HL-60 (cell line): ENCODE data around the gene MEF2B.
"Not testable (repeated sequence)": the region's sequence is repeated elsewhere in the genome, so short reads cannot be mapped to it uniquely, and the experiment has no call there.

Source experiments
- POLR2AphosphoS5 ChIP-seq: IDR thresholded peaks from 2 replicates; pipeline ENCODE4 v1.6.1; 2012; ENCODE audit warnings: low read depth
- SPI1 ChIP-seq: IDR thresholded peaks from 2 replicates; pipeline ENCODE4 v1.6.1; 2012; ENCODE audit warnings: low read depth, mild to moderate bottlenecking, borderline replicate concordance
- TF ChIP-seq, protein P1 (sequence below): IDR thresholded peaks from one replicate; pipeline ENCODE4 v1.5.1; 2011; ENCODE audit warnings: low read length, control low read depth, inconsistent platforms; ENCODE audit not compliant: insufficient read depth
- TF ChIP-seq, protein P2 (sequence below): IDR thresholded peaks from 2 replicates; pipeline ENCODE4 v1.6.1; 2012; ENCODE audit warnings: low read depth; ENCODE audit not compliant: insufficient replicate concordance

DNA sequence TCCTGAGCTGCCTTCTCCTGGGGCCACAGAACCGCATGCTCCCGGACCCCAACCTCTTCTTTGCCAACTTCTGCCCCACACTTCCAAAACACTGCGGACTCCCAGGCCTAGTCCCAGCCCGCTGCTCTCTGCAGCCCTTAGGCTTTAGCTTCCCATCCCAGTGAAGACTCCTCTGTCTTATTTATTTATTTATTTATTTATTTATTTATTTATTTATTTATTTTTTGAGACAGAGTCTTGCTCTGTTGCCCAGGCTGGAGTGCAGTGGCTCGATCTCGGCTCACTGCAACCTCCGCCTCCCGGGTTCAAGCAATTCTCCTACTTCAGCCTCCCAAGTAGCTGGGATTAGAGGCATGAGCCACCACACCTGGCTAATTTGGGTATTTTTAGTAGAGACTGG, 21.6 kb downstream of the MEF2B start:
- TF ChIP-seq, protein P1, sequence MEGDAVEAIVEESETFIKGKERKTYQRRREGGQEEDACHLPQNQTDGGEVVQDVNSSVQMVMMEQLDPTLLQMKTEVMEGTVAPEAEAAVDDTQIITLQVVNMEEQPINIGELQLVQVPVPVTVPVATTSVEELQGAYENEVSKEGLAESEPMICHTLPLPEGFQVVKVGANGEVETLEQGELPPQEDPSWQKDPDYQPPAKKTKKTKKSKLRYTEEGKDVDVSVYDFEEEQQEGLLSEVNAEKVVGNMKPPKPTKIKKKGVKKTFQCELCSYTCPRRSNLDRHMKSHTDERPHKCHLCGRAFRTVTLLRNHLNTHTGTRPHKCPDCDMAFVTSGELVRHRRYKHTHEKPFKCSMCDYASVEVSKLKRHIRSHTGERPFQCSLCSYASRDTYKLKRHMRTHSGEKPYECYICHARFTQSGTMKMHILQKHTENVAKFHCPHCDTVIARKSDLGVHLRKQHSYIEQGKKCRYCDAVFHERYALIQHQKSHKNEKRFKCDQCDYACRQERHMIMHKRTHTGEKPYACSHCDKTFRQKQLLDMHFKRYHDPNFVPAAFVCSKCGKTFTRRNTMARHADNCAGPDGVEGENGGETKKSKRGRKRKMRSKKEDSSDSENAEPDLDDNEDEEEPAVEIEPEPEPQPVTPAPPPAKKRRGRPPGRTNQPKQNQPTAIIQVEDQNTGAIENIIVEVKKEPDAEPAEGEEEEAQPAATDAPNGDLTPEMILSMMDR, result not testable (repeated sequence)
- TF ChIP-seq POLR2AphosphoS5, SPI1: not testable (repeated sequence)
- TF ChIP-seq, protein P2, sequence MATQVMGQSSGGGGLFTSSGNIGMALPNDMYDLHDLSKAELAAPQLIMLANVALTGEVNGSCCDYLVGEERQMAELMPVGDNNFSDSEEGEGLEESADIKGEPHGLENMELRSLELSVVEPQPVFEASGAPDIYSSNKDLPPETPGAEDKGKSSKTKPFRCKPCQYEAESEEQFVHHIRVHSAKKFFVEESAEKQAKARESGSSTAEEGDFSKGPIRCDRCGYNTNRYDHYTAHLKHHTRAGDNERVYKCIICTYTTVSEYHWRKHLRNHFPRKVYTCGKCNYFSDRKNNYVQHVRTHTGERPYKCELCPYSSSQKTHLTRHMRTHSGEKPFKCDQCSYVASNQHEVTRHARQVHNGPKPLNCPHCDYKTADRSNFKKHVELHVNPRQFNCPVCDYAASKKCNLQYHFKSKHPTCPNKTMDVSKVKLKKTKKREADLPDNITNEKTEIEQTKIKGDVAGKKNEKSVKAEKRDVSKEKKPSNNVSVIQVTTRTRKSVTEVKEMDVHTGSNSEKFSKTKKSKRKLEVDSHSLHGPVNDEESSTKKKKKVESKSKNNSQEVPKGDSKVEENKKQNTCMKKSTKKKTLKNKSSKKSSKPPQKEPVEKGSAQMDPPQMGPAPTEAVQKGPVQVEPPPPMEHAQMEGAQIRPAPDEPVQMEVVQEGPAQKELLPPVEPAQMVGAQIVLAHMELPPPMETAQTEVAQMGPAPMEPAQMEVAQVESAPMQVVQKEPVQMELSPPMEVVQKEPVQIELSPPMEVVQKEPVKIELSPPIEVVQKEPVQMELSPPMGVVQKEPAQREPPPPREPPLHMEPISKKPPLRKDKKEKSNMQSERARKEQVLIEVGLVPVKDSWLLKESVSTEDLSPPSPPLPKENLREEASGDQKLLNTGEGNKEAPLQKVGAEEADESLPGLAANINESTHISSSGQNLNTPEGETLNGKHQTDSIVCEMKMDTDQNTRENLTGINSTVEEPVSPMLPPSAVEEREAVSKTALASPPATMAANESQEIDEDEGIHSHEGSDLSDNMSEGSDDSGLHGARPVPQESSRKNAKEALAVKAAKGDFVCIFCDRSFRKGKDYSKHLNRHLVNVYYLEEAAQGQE, result not testable (repeated sequence)
